Neural progenitor cell (in vitro differentiated cells): Measurements from ENCODE around the gene SLC2A13. TPM values are rescaled to one million over a fixed set of nuclear protein-coding genes. Genes with fewer than 3 reads are reported as not detected.

Experiments used
- DNase-seq: peaks from one replicate; pipeline ENCODE4 v3.0.0-alpha.2; 2016; ENCODE audit warnings: low spot score
- H2AFZ ChIP-seq: fragments of 200-600 bp; sonication (generic); replicated peaks from 2 replicates; pipeline ENCODE4 v1.6.1; 2016; ENCODE audit warnings: antibody characterized with exemption
- H3F3A ChIP-seq: fragments of 200-600 bp; sonication (generic); 2 replicates; pipeline ENCODE4 v1.6.1; 2016; ENCODE audit warnings: antibody characterized with exemption, low read depth
- H3K27ac ChIP-seq: fragments of 200-600 bp; sonication (generic); 2 replicates; pipeline ENCODE4 v1.5.1; 2016; ENCODE audit warnings: mild to moderate bottlenecking
- H3K27me3 ChIP-seq: fragments of 200-600 bp; sonication (generic); 2 replicates; pipeline ENCODE4 v1.6.1; 2016; ENCODE audit warnings: mild to moderate bottlenecking, moderate library complexity
- H3K36me3 ChIP-seq: fragments of 200-600 bp; sonication (generic); 2 replicates; pipeline ENCODE4 v1.5.1; 2016
- H3K4me1 ChIP-seq: fragments of 200-600 bp; sonication (generic); 2 replicates; pipeline ENCODE4 v1.6.1; 2016; ENCODE audit warnings: mixed run types
- H3K4me2 ChIP-seq: fragments of 200-600 bp; sonication (generic); 2 replicates; pipeline ENCODE4 v1.6.1; 2016
- H3K4me3 ChIP-seq: fragments of 200-600 bp; sonication (generic); 2 replicates; pipeline ENCODE4 v1.5.1; 2016
- H3K79me2 ChIP-seq: fragments of 200-600 bp; sonication (generic); 2 replicates; pipeline ENCODE4 v1.6.1; 2016; ENCODE audit warnings: low read depth
- H3K9ac ChIP-seq: fragments of 200-600 bp; sonication (generic); 2 replicates; pipeline ENCODE4 v1.6.1; 2016
- H3K9me3 ChIP-seq: fragments of 200-600 bp; sonication (generic); 2 replicates; pipeline ENCODE4 v1.5.1; 2016; ENCODE audit warnings: low read depth
- H4K20me1 ChIP-seq: fragments of 200-600 bp; sonication (generic); 2 replicates; pipeline ENCODE4 v1.6.1; 2016; ENCODE audit warnings: low read depth
- H3K27ac Mint-ChIP-seq: 3 replicates; pipeline ENCODE4 v1.8.0; 2021; ENCODE audit warnings: mixed read lengths
- H3K27me3 Mint-ChIP-seq: 2 replicates; pipeline ENCODE4 v1.8.0; 2022; ENCODE audit warnings: low read depth, mild to moderate bottlenecking, inconsistent platforms, moderate library complexity, mixed read lengths; ENCODE audit not compliant: insufficient read depth
- H3K36me3 Mint-ChIP-seq: 3 replicates; pipeline ENCODE4 v1.8.0; 2021; ENCODE audit warnings: mixed read lengths
- H3K4me1 Mint-ChIP-seq: 3 replicates; pipeline ENCODE4 v1.8.0; 2021; ENCODE audit warnings: mixed read lengths
- H3K4me3 Mint-ChIP-seq: 3 replicates; pipeline ENCODE4 v1.8.0; 2021; ENCODE audit warnings: mild to moderate bottlenecking, moderate library complexity, mixed read lengths
- H3K9me3 Mint-ChIP-seq: 3 replicates; pipeline ENCODE4 v1.8.0; 2020; ENCODE audit warnings: mixed read lengths
- EZH2 ChIP-seq: fragments of 200-600 bp; sonication (generic); IDR thresholded peaks from 2 replicates; pipeline ENCODE4 v1.6.1; 2017; ENCODE audit warnings: antibody characterized with exemption, mild to moderate bottlenecking, moderate library complexity
- EZH2phosphoT487 ChIP-seq: fragments of 200-600 bp; sonication (generic); IDR thresholded peaks from 2 replicates; pipeline ENCODE4 v1.6.1; 2017; ENCODE audit warnings: antibody characterized with exemption
- total RNA-seq: library from RNA; depleted of rRNA; stranded (reverse); fragments of >200 nt; gene quantifications from 2 replicates; pipeline ENCODE4 v1.2.3, GENCODE V29; 2015; ENCODE audit warnings: low replicate concordance
- TF ChIP-seq, protein P1 (sequence below): fragments of 200-600 bp; sonication (generic); IDR thresholded peaks from 2 replicates; pipeline ENCODE4 v1.5.1; 2017; ENCODE audit warnings: antibody characterized with exemption, mild to moderate bottlenecking

Gene SLC2A13
- total RNA-seq, 1 donor from 2014 or later = 11.1 TPM

GRCh38 chr12:39743655-39744054 is 362.2 kb downstream of the SLC2A13 start:
- Histone ChIP-seq H3K4me1 (no peaks in the 10 kb centered on the region), H4K20me1 (no peaks in the 10 kb centered on the region), H3K4me3 (no peak overlapping the region), H3K9me3 (no peaks in the 10 kb centered on the region), H3K4me2 (no peak overlapping the region), H3K27ac (no peak overlapping the region), H2AFZ (no peak overlapping the region), H3K27me3 (no peaks in the 10 kb centered on the region), H3K36me3 (peaks cover 5% of the 10 kb centered on the region), H3K79me2 (no peaks in the 10 kb centered on the region), H3K9ac (no peak overlapping the region), H3F3A (no peaks in the 10 kb centered on the region)
- H3K27me3 Mint-ChIP-seq = no peaks in the 10 kb centered on the region
- no peaks in the 10 kb centered on the region for H3K36me3 Mint-ChIP-seq
- H3K4me1 Mint-ChIP-seq = no peaks in the 10 kb centered on the region
- H3K9me3 Mint-ChIP-seq = peaks cover 14% of the 10 kb centered on the region
- TF ChIP-seq EZH2 (no peak), EZH2phosphoT487 (no peak)
- TF ChIP-seq, protein P1, sequence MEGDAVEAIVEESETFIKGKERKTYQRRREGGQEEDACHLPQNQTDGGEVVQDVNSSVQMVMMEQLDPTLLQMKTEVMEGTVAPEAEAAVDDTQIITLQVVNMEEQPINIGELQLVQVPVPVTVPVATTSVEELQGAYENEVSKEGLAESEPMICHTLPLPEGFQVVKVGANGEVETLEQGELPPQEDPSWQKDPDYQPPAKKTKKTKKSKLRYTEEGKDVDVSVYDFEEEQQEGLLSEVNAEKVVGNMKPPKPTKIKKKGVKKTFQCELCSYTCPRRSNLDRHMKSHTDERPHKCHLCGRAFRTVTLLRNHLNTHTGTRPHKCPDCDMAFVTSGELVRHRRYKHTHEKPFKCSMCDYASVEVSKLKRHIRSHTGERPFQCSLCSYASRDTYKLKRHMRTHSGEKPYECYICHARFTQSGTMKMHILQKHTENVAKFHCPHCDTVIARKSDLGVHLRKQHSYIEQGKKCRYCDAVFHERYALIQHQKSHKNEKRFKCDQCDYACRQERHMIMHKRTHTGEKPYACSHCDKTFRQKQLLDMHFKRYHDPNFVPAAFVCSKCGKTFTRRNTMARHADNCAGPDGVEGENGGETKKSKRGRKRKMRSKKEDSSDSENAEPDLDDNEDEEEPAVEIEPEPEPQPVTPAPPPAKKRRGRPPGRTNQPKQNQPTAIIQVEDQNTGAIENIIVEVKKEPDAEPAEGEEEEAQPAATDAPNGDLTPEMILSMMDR = no peak
- no peak for DNase-seq
- no peak overlapping the region for H3K4me3 Mint-ChIP-seq
- no peak overlapping the region for H3K27ac Mint-ChIP-seq

DNA sequence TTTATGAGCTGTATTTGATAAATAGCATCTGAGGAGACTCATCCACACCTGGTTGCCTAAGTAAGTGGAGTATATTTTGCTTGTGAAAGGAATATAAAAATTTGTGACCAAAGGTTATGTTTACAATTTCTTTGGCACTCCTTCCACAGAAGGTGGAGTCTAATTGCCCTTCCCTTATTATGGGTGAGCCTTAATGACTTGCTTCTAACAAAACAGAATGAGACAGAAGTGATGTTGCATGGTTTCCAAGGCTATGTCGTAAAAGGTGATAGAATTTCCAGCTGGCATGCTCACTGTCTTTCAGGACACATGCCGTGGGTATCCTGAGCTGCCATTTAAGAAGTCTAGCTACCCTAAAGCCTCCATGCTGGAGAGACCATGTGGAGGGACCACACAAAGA is 369.5 kb downstream of the SLC2A13 start:
- Histone ChIP-seq H3K79me2 (no peaks in the 10 kb centered on the region), H3K36me3 (no peaks in the 10 kb centered on the region), H3K9me3 (peaks cover 6% of the 10 kb centered on the region), H2AFZ (no peak overlapping the region), H4K20me1 (no peaks in the 10 kb centered on the region), H3K4me3 (no peak overlapping the region), H3K27ac (no peak overlapping the region), H3K4me1 (no peaks in the 10 kb centered on the region), H3F3A (no peaks in the 10 kb centered on the region), H3K27me3 (no peaks in the 10 kb centered on the region), H3K4me2 (no peak overlapping the region), H3K9ac (no peak overlapping the region)
- H3K9me3 Mint-ChIP-seq = peaks cover 18% of the 10 kb centered on the region
- TF ChIP-seq, protein P1 = no peak
- no peak for TF ChIP-seq EZH2
- no peak for TF ChIP-seq EZH2phosphoT487
- no peak for DNase-seq
- no peaks in the 10 kb centered on the region for H3K4me1 Mint-ChIP-seq
- no peaks in the 10 kb centered on the region for H3K36me3 Mint-ChIP-seq
- no peaks in the 10 kb centered on the region for H3K27me3 Mint-ChIP-seq
- no peak overlapping the region for H3K27ac Mint-ChIP-seq
- H3K4me3 Mint-ChIP-seq = no peak overlapping the region

- TF ChIP-seq EZH2 (no peak), EZH2phosphoT487 (no peak)
- TF ChIP-seq, protein P1 = no peak
- H3K36me3 ChIP-seq = no peaks in the 10 kb centered on the region
- Mint-ChIP-seq H3K4me3 (no peak overlapping the region), H3K4me1 (no peaks in the 10 kb centered on the region), H3K9me3 (peaks cover 4% of the 10 kb centered on the region), H3K27me3 (no peaks in the 10 kb centered on the region), H3K27ac (no peak overlapping the region), H3K36me3 (no peaks in the 10 kb centered on the region)
- H3K4me1 ChIP-seq = no peaks in the 10 kb centered on the region
- H3K27me3 ChIP-seq = no peaks in the 10 kb centered on the region
- no peaks in the 10 kb centered on the region for H3F3A ChIP-seq
- no peak overlapping the region for H3K27ac ChIP-seq
- H3K4me3 ChIP-seq = no peak overlapping the region
- no peaks in the 10 kb centered on the region for H3K9me3 ChIP-seq
- H2AFZ ChIP-seq = no peak overlapping the region
- DNase-seq = no peak
- no peaks in the 10 kb centered on the region for H3K79me2 ChIP-seq
- no peak overlapping the region for H3K4me2 ChIP-seq
- H4K20me1 ChIP-seq = no peaks in the 10 kb centered on the region
- H3K9ac ChIP-seq = no peak overlapping the region
Observed at GRCh38 chr12:39723831-39724230, 382.1 kb downstream of the SLC2A13 start.
